IMR-90 (cell line): Measurements from ENCODE around the gene ADCY4. TPM values are rescaled to one million over a fixed set of nuclear protein-coding genes. Genes with fewer than 3 reads are reported as not detected.
A peak's percentile ranks its signal among the peaks of the same experiment; 100 is the strongest.

ENCODE experiments used
- ATAC-seq: fragments of 200-7000 bp; cut with Tn5 transposase; 2 replicates; pipeline ENCODE4 v1.9.1; 2020; ENCODE audit warnings: low read depth, mild to moderate bottlenecking, moderate library complexity
- BruUV-seq: library from RNA; stranded (reverse); fragments of 400-500 nt; replicated peaks from 2 replicates; lab custom pipeline; 2021; lab: Mats Ljungman, UMichigan
- CTCF ChIA-PET: fragments of 300-600 bp; formaldehyde crosslinking; extraction: SDS; loops from one replicate; lab custom pipeline; 2021; ENCODE audit warnings: antibody characterized with exemption; lab: Yijun Ruan, JAX
- POLR2A ChIA-PET: fragments of 300-600 bp; sonication (Branson Sonifier 250); formaldehyde crosslinking; loops from one replicate; lab custom pipeline; 2022; ENCODE audit warnings: antibody characterized with exemption; ENCODE audit not compliant: unreplicated experiment; lab: Charles Lee
- DNase-seq: peaks from one replicate; pipeline ENCODE4 v3.0.0; 2013
- H2AFZ ChIP-seq: replicated peaks from 2 replicates; pipeline ENCODE3; 2013; ENCODE audit warnings: low read length, mild to moderate bottlenecking; ENCODE audit not compliant: poor library complexity
- H2AK5ac ChIP-seq: 2 replicates; pipeline ENCODE4 v1.6.1; 2013; ENCODE audit warnings: low read depth, low read length, inconsistent platforms
- H2AK9ac ChIP-seq: replicated peaks from 2 replicates; pipeline ENCODE3; 2013; ENCODE audit warnings: mild to moderate bottlenecking, low read depth, low read length, moderate library complexity; ENCODE audit not compliant: poor library complexity
- H2BK120ac ChIP-seq: 2 replicates; pipeline ENCODE4 v1.6.1; 2013; ENCODE audit warnings: low read depth, low read length, inconsistent platforms
- H2BK15ac ChIP-seq: 3 replicates; pipeline ENCODE4 v1.6.1; 2013; ENCODE audit warnings: low read depth, low read length, inconsistent platforms
- H2BK20ac ChIP-seq: 2 replicates; pipeline ENCODE4 v1.6.1; 2013; ENCODE audit warnings: low read depth, mild to moderate bottlenecking, inconsistent platforms, low read length, moderate library complexity
- H2BK5ac ChIP-seq: 2 replicates; pipeline ENCODE4 v1.6.1; 2013; ENCODE audit warnings: mild to moderate bottlenecking, low read depth, low read length, inconsistent platforms; ENCODE audit not compliant: poor library complexity, severe bottlenecking
- H3K14ac ChIP-seq: replicated peaks from 2 replicates; pipeline ENCODE4 v1.6.1; 2013; ENCODE audit warnings: low read depth, low read length, inconsistent platforms
- H3K18ac ChIP-seq: 2 replicates; pipeline ENCODE4 v1.6.1; 2013; ENCODE audit warnings: low read depth, low read length, control low read depth
- H3K23ac ChIP-seq: 2 replicates; pipeline ENCODE4 v1.6.1; 2013; ENCODE audit warnings: low read depth, low read length, inconsistent platforms
- H3K27ac ChIP-seq: 2 replicates; pipeline ENCODE4 v1.5.1; 2013; ENCODE audit warnings: mild to moderate bottlenecking, control low read depth, low read length; ENCODE audit not compliant: insufficient read depth
- H3K27me3 ChIP-seq: 2 replicates; pipeline ENCODE4 v1.6.1; 2013; ENCODE audit warnings: low read length; ENCODE audit not compliant: control insufficient read depth, insufficient read depth
- H3K36me3 ChIP-seq: 2 replicates; pipeline ENCODE4 v1.6.1; 2013; ENCODE audit warnings: low read length, mixed read lengths; ENCODE audit not compliant: control insufficient read depth, insufficient read depth
- H3K4ac ChIP-seq: 2 replicates; pipeline ENCODE4 v1.6.1; 2013; ENCODE audit warnings: low read depth, low read length, inconsistent platforms
- H3K4me1 ChIP-seq: 2 replicates; pipeline ENCODE4 v1.6.1; 2013; ENCODE audit warnings: low read length, mixed read lengths; ENCODE audit not compliant: control insufficient read depth, insufficient read depth
- H3K4me2 ChIP-seq: 2 replicates; pipeline ENCODE4 v1.6.1; 2013; ENCODE audit warnings: low read depth, mild to moderate bottlenecking, control low read depth, low read length, moderate library complexity
- H3K4me3 ChIP-seq: 2 replicates; pipeline ENCODE4 v1.5.1; 2013; ENCODE audit warnings: low read depth, mild to moderate bottlenecking, control low read depth, low read length, moderate library complexity; ENCODE audit not compliant: insufficient read depth
- H3K56ac ChIP-seq: 2 replicates; pipeline ENCODE4 v1.6.1; 2013; ENCODE audit warnings: low read length, inconsistent platforms; ENCODE audit not compliant: insufficient read depth; ENCODE audit errors: extremely low read depth
- H3K79me1 ChIP-seq, 2 experiments: 2 replicates each; pipeline ENCODE4 v1.6.1; 2013; ENCODE audit warnings: low read length in 2 of 2, inconsistent platforms in 1 of 2, low read depth in 1 of 2
- H3K9ac ChIP-seq: 2 replicates; pipeline ENCODE4 v1.6.1; 2013; ENCODE audit warnings: low read depth, low read length, control low read depth
- H3K9me1 ChIP-seq: 2 replicates; pipeline ENCODE4 v1.6.1; 2013; ENCODE audit warnings: low read length, inconsistent platforms; ENCODE audit not compliant: insufficient read depth
- H3K9me3 ChIP-seq: 2 replicates; pipeline ENCODE4 v1.6.1; 2013; ENCODE audit warnings: low read length; ENCODE audit not compliant: control insufficient read depth, insufficient read depth
- H4K20me1 ChIP-seq: 2 replicates; pipeline ENCODE4 v1.6.1; 2013; ENCODE audit warnings: low read length, inconsistent platforms; ENCODE audit not compliant: insufficient read depth
- H4K5ac ChIP-seq: 2 replicates; pipeline ENCODE4 v1.6.1; 2013; ENCODE audit warnings: mild to moderate bottlenecking, low read depth, low read length, control low read depth
- H4K8ac ChIP-seq, 2 experiments: 2 replicates each; pipeline ENCODE4 v1.6.1; 2013; ENCODE audit warnings: low read depth in 2 of 2, low read length in 2 of 2, control low read depth in 1 of 2, inconsistent platforms in 1 of 2
- H4K91ac ChIP-seq: 2 replicates; pipeline ENCODE4 v1.6.1; 2013; ENCODE audit warnings: low read depth, low read length, inconsistent platforms; ENCODE audit not compliant: insufficient read depth
- BHLHE40 ChIP-seq: fragments of 150-350 bp; IDR thresholded peaks from 2 replicates; pipeline ENCODE4 v1.6.1; 2016; ENCODE audit warnings: mild to moderate bottlenecking, low read depth, low read length
- MAFK ChIP-seq: IDR thresholded peaks from 2 replicates; pipeline ENCODE4 v1.6.1; 2012; ENCODE audit warnings: low read depth, low read length, improper control_type of control experiment
- MAZ ChIP-seq: IDR thresholded peaks from 2 replicates; pipeline ENCODE4 v1.6.1; 2012; ENCODE audit warnings: low read depth, mild to moderate bottlenecking, low read length, improper control_type of control experiment, moderate library complexity, borderline replicate concordance
- MXI1 ChIP-seq: IDR thresholded peaks from 2 replicates; pipeline ENCODE4 v1.6.1; 2012; ENCODE audit warnings: low read depth, mild to moderate bottlenecking, low read length, moderate library complexity, borderline replicate concordance
- NFE2L2 ChIP-seq: fragments of 150-350 bp; IDR thresholded peaks from 2 replicates; pipeline ENCODE4 v1.6.1; 2016; ENCODE audit warnings: low read depth, mild to moderate bottlenecking, low read length
- RAD21 ChIP-seq: IDR thresholded peaks from 2 replicates; pipeline ENCODE4 v1.6.1; 2012; ENCODE audit warnings: low read length, improper control_type of control experiment
- WGBS, 2 experiments: methylation state at CpG; one replicate each; pipeline versions ENCODE4 v1.1.5 to v1.1.7; 2013; ENCODE audit warnings: missing lambda C conversion rate in 2 of 2; ENCODE audit not compliant: insufficient read length in 1 of 2; ENCODE audit errors: extremely low coverage in 2 of 2; 5-methylcytosine and 5-hydroxymethylcytosine counted together
- dilution Hi-C: fragments of 300-500 bp; cut with HindIII; formaldehyde crosslinking; loops from one replicate; pipeline ENCODE4 v1.14.3; 2018; ENCODE audit warnings: low sequenced_read_pairs; ENCODE audit not compliant: unreplicated experiment
- in situ Hi-C: fragments of 300-500 bp; cut with MboI; formaldehyde crosslinking; loops from 3 replicates; pipeline ENCODE4 v1.14.3; 2019; ENCODE audit warnings: low sequenced_read_pairs, inconsistent platforms, mixed read lengths
- intact Hi-C: fragments of 100-400 bp; cut with micrococcal nuclease; formaldehyde crosslinking; loops from 2 replicates; pipeline ENCODE4 v1.10.0; 2022
- polyA plus RNA-seq, 3 experiments: library from polyadenylated mRNA; depleted of rRNA; stranded (reverse); fragments of >200 nt; gene quantifications; 2 replicates each; pipeline ENCODE4 v1.2.3, GENCODE V29; 2012; ENCODE audit warnings: low replicate concordance in 1 of 3
- total RNA-seq: library from RNA; depleted of rRNA; stranded (reverse); fragments of >200 nt; gene quantifications from 2 replicates; pipeline ENCODE4 v1.2.3, GENCODE V29; 2012

ADCY4 gene
- total and polyA plus RNA-seq, 2 of the 4 experiments (the other 2 are of a cell fraction), result not detected

DNA sequence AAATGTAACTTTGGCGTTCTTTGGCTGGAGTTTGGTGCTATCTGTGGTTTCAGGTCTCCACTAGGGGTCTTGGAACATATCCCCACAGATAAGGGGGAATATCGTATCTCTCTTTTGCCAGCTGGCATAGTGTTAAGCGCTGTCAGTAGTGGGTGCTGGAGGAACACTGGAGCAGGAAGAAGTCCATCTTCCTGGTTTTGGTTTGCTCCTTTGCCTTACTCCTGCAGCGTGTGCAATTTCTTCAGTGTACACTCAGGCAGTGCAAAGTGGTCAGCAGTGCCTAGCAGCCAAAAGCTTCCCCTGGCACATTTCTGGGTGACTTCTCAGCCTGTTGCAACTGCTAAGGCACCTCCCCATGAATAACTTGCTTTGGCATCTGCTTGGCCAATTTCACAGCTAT, 16.6 kb upstream of the ADCY4 start:
- Histone ChIP-seq H2BK15ac (no peak overlapping the region), H3K79me1 (no peaks in the 10 kb centered on the region), H4K5ac (no peak overlapping the region), H4K20me1 (no peaks in the 10 kb centered on the region), H3K56ac (no peak overlapping the region), H4K8ac (no peak overlapping the region), H3K18ac (no peak overlapping the region), H3K27ac (no peak overlapping the region), H2AK9ac (no peak overlapping the region), H3K9me3 (no peaks in the 10 kb centered on the region), H2AFZ (peak overlapping the region; percentile 59), H2AK5ac (no peak overlapping the region), H3K4me1 (peaks cover 9% of the 10 kb centered on the region), H3K36me3 (no peaks in the 10 kb centered on the region), H3K27me3 (peaks cover 24% of the 10 kb centered on the region), H4K91ac (no peak overlapping the region; the same call in 1 of the 2 replicates), H3K14ac (no peak overlapping the region), H3K4me3 (no peak overlapping the region), H2BK5ac (no peak overlapping the region), H3K4me2 (peak overlapping the region; percentile 19; the same call in 1 of the 2 replicates), H3K9ac (no peak overlapping the region), H2BK120ac (no peak overlapping the region), H2BK20ac (no peak overlapping the region), H3K9me1 (peaks cover 3% of the 10 kb centered on the region; the same call in 1 of the 2 replicates), H3K4ac (no peak overlapping the region), H3K23ac (0 out of 2 replicates have a peak overlapping the region, but pooled peaks have one; percentile 47)
- BruUV-seq, result no TSS peak
- peak; percentile 33; the same call in 1 of the 2 replicates for TF ChIP-seq MAFK
- no peak for TF ChIP-seq RAD21
- TF ChIP-seq BHLHE40, result no peak
- no peak for TF ChIP-seq MAZ
- no peak for TF ChIP-seq NFE2L2
- no peak for TF ChIP-seq MXI1
- ChIA-PET POLR2A (no interaction called here), CTCF (interaction anchor here (2.1 to 2.4 kb wide), 2 partner anchors 19 to 80 kb away, joined by 9 to 11 read pairs; no protein-coding TSS in a partner anchor)
- in situ Hi-C loops (no loop called here), intact Hi-C loops (no loop called here), dilution Hi-C loops (no loop called here)
- peak; percentile 43 for DNase-seq
- 0% methylated on average over 1 of the region's 4 CpGs; no CpG with 5 or more reads in 1 of the 2 experiments for WGBS, 2 experiments
- ATAC-seq, result peak; percentile 83
